Measurements from ENCODE around the gene PLPPR3. TPM values are rescaled to one million over a fixed set of nuclear protein-coding genes. Genes with fewer than 3 reads are reported as not detected.
A peak's percentile ranks its signal among the peaks of the same experiment; 100 is the strongest.

Gene PLPPR3
- total and polyA plus RNA-seq, 9 of the 15 experiments (the other 6 are each of a cell fraction or from before 2014, with no cell fraction given), result 0.01 to 48.2 (median 8.6) TPM

- TF ChIP-seq MGA (IDR thresholded peaks at IDR 0.05) (no peak), POLR2G (IDR thresholded peaks at IDR 0.05; ENCODE audit: low read depth, low read length) (no peak), CREM (IDR thresholded peaks at IDR 0.05; ENCODE audit: low read depth) (no peak), FOXJ3 (CRISPR knock-in tag; IDR thresholded peaks at IDR 0.05) (no peak), CREB3 (tag; conservative IDR thresholded peaks at IDR 0.05; ENCODE audit: low read depth) (no peak), CREB5 (CRISPR knock-in tag; IDR thresholded peaks at IDR 0.05) (no peak), TSHZ1 (CRISPR knock-in tag; IDR thresholded peaks at IDR 0.05) (no peak), ZFX (CRISPR knock-in tag; IDR thresholded peaks at IDR 0.05) (peak; percentile 33; the same call in 1 of the 2 replicates), ZKSCAN8 (CRISPR knock-in tag; IDR thresholded peaks at IDR 0.05) (peak; percentile 100)
Observed at GRCh38 chr19:850221-850978, 28.6 kb upstream of the PLPPR3 start (continued).

All from K562 (cell line).